SK-N-SH (cell line): ENCODE data around the gene MGAT4A. TPM values are rescaled to one million over a fixed set of nuclear protein-coding genes. Genes with fewer than 3 reads are reported as not detected.

ENCODE experiments used
- CTCF ChIA-PET: fragments of 300-600, 350-600 bp; formaldehyde crosslinking; extraction: SDS; loops from one replicate; lab custom pipeline; 2021; lab: Yijun Ruan, JAX
- POLR2A ChIA-PET: fragments of 350-600 bp; sonication (Branson Sonifier 250); formaldehyde crosslinking; extraction: SDS; loops from one replicate; lab custom pipeline; 2020; ENCODE audit warnings: antibody characterized with exemption, inconsistent platforms; lab: Yijun Ruan, JAX
- DNase-seq: peaks from one replicate; pipeline ENCODE4 v3.0.0; 2012
- H2AFZ ChIP-seq: fragments of 200-600 bp; sonication (generic); 2 replicates; pipeline ENCODE4 v1.8.1; 2016; ENCODE audit warnings: antibody characterized with exemption, mild to moderate bottlenecking, low read depth
- H3F3A ChIP-seq: fragments of 200-600 bp; sonication (generic); replicated peaks from 2 replicates; pipeline ENCODE3; 2016; ENCODE audit warnings: antibody characterized with exemption, mild to moderate bottlenecking; ENCODE audit not compliant: insufficient read depth
- H3K27ac ChIP-seq, 2 experiments: fragments of 200-500 bp in 1 of 2; fragments of 200-600 bp in 1 of 2; sonication (Bioruptor generic) in 1 of 2; sonication (generic), shearing (Covaris generic) in 1 of 2; 2 replicates each; pipeline versions ENCODE4 v1.5.1 to v1.6.1; 2014 to 2016; ENCODE audit warnings: low read depth in 2 of 2, inconsistent platforms in 1 of 2, low read length in 1 of 2, mild to moderate bottlenecking in 1 of 2, mixed read lengths in 1 of 2
- H3K27me3 ChIP-seq: fragments of 200-600 bp; sonication (generic), shearing (Covaris generic); 2 replicates; pipeline ENCODE4 v1.6.1; 2016; ENCODE audit warnings: mixed run types; ENCODE audit not compliant: insufficient read depth
- H3K36me3 ChIP-seq, 2 experiments: fragments of 200-500 bp in 1 of 2; fragments of 200-600 bp in 1 of 2; sonication (Bioruptor generic) in 1 of 2; sonication (generic) in 1 of 2; replicated peaks in 1 of 2; 2 replicates each; pipeline versions ENCODE3 to v1.5.1; 2014 to 2016; ENCODE audit warnings: low read length in 1 of 2, mild to moderate bottlenecking in 1 of 2; ENCODE audit not compliant: insufficient read depth in 2 of 2, control insufficient read depth in 1 of 2
- H3K4me1 ChIP-seq, 2 experiments: fragments of 200-500 bp in 1 of 2; fragments of 200-600 bp in 1 of 2; sonication (Bioruptor generic) in 1 of 2; sonication (generic), shearing (Covaris generic) in 1 of 2; 2 replicates each; pipeline versions ENCODE4 v1.5.1 to v1.6.1; 2014 to 2016; ENCODE audit warnings: low read depth in 1 of 2, low read length in 1 of 2, mixed run types in 1 of 2; ENCODE audit not compliant: insufficient read depth in 2 of 2, control insufficient read depth in 1 of 2
- H3K4me2 ChIP-seq: fragments of 200-600 bp; sonication (generic), shearing (Covaris generic); 2 replicates; pipeline ENCODE4 v1.6.1; 2017; ENCODE audit warnings: mixed run types
- H3K4me3 ChIP-seq, 2 experiments: fragments of 200-500 bp in 1 of 2; fragments of 200-600 bp in 1 of 2; sonication (Bioruptor generic) in 1 of 2; sonication (generic), shearing (Covaris generic) in 1 of 2; 2 replicates each; pipeline versions ENCODE4 v1.5.1 to v1.8.1; 2014 to 2016; ENCODE audit warnings: low read depth in 2 of 2, inconsistent platforms in 1 of 2, low read length in 1 of 2, mild to moderate bottlenecking in 1 of 2, mixed read lengths in 1 of 2, moderate library complexity in 1 of 2
- H3K79me2 ChIP-seq: fragments of 200-600 bp; sonication (generic); 2 replicates; pipeline ENCODE4 v1.8.1; 2017; ENCODE audit warnings: mild to moderate bottlenecking; ENCODE audit not compliant: insufficient read depth
- H3K9ac ChIP-seq: fragments of 200-600 bp; sonication (generic); 2 replicates; pipeline ENCODE4 v1.6.1; 2017; ENCODE audit warnings: mixed run types
- H3K9me2 ChIP-seq: fragments of 200-600 bp; sonication (generic); 2 replicates; pipeline ENCODE4 v1.6.1; 2017; ENCODE audit warnings: mixed run types
- H3K9me3 ChIP-seq: fragments of 200-600 bp; sonication (generic); 2 replicates; pipeline ENCODE4 v1.6.1; 2017; ENCODE audit warnings: mixed run types, mild to moderate bottlenecking, moderate library complexity
- H4K20me1 ChIP-seq: fragments of 200-600 bp; sonication (generic); 2 replicates; pipeline ENCODE4 v1.6.1; 2017; ENCODE audit warnings: mild to moderate bottlenecking, mixed run types; ENCODE audit not compliant: insufficient read depth
- EP300 ChIP-seq, 2 experiments: IDR thresholded peaks; 2 replicates each; pipeline versions ENCODE4 v1.4.0 to v1.6.1; 2012; ENCODE audit warnings: borderline replicate concordance in 1 of 2, low read depth in 1 of 2, low read length in 1 of 2
- FOSL2 ChIP-seq: IDR thresholded peaks from 2 replicates; pipeline ENCODE4 v1.4.0; 2012; ENCODE audit warnings: low read depth, mild to moderate bottlenecking, moderate library complexity, borderline replicate concordance
- GABPA ChIP-seq: IDR thresholded peaks from 2 replicates; pipeline ENCODE4 v1.4.0; 2012; ENCODE audit warnings: low read depth, mild to moderate bottlenecking
- JUND ChIP-seq: IDR thresholded peaks from 2 replicates; pipeline ENCODE4 v1.4.0; 2012
- NFIC ChIP-seq: IDR thresholded peaks from 2 replicates; pipeline ENCODE4 v1.4.0; 2012; ENCODE audit warnings: borderline replicate concordance
- NRF1 ChIP-seq: IDR thresholded peaks from 2 replicates; pipeline ENCODE4 v1.6.1; 2012; ENCODE audit warnings: low read depth, mild to moderate bottlenecking, low read length
- POLR2AphosphoS5 ChIP-seq: IDR thresholded peaks from 2 replicates; pipeline ENCODE4 v1.6.1; 2012; ENCODE audit warnings: low read depth, low read length
- RCOR1 ChIP-seq: fragments of 150-350 bp; IDR thresholded peaks from 2 replicates; pipeline ENCODE4 v1.6.1; 2017; ENCODE audit warnings: antibody characterized with exemption, low read length
- RFX5 ChIP-seq: IDR thresholded peaks from 2 replicates; pipeline ENCODE4 v1.6.1; 2012; ENCODE audit warnings: mild to moderate bottlenecking, improper control_type of control experiment, low read length
- SMC3 ChIP-seq: IDR thresholded peaks from 2 replicates; pipeline ENCODE4 v1.6.1; 2012; ENCODE audit warnings: low read depth, low read length, improper control_type of control experiment
- YY1 ChIP-seq: IDR thresholded peaks from 2 replicates; pipeline ENCODE4 v1.4.0; 2012; ENCODE audit warnings: low read depth, mild to moderate bottlenecking
- WGBS: methylation state at CpG from one replicate; pipeline ENCODE4 v1.1.6; 2017; ENCODE audit warnings: low lambda C conversion rate; 5-methylcytosine and 5-hydroxymethylcytosine counted together
- polyA plus RNA-seq, 3 experiments: library from polyadenylated mRNA; depleted of rRNA; stranded (reverse); fragments of >200 nt; gene quantifications; 2 replicates each; pipeline ENCODE4 v1.2.3, GENCODE V29; 2012
- TF ChIP-seq, protein P1 (sequence below): IDR thresholded peaks from 2 replicates; pipeline ENCODE4 v1.6.1; 2012; ENCODE audit warnings: mild to moderate bottlenecking, low read depth, low read length, moderate library complexity
- TF ChIP-seq, protein P2 (sequence below): fragments of 150-350 bp; IDR thresholded peaks from 2 replicates; pipeline ENCODE4 v1.6.1; 2016; ENCODE audit warnings: mild to moderate bottlenecking, low read depth, low read length
- TF ChIP-seq, protein P3 (sequence below): IDR thresholded peaks from 2 replicates; pipeline ENCODE4 v1.4.0; 2012; ENCODE audit warnings: low read depth, borderline replicate concordance

MGAT4A gene
- polyA plus RNA-seq, 1 of the 3 experiments (the other 2 are of a cell fraction), result 0.07 TPM

DNA sequence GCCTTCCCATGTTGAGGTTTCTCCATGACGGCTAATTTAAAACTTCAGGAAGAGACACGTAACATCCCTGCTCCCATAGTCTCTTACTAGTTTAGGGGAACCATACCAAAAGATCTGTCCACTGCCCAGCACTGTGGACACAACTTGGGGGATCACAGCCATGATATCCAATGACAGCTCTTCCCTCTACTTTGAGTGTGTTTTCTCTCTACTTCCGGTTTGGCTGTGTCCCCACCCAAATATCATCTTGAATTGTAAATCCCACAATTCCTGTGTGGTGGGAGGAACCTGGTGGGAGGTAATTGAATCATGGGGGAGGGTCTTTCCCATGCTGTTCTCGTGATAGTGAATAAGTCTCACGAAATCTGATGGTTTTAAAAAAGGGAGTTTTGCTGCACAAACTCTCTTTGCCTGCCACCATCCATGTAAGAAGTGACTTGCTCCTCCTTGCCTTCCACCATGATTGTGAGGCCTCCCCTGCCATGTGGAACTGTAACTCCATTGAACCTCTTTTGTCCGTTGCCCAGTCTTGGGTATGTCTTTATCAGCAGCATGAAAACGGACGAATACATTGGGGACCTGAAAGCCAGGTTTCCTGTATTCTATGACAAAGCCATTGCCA is 1.6 kb upstream of the MGAT4A start (continued):
- TF ChIP-seq, protein P1, sequence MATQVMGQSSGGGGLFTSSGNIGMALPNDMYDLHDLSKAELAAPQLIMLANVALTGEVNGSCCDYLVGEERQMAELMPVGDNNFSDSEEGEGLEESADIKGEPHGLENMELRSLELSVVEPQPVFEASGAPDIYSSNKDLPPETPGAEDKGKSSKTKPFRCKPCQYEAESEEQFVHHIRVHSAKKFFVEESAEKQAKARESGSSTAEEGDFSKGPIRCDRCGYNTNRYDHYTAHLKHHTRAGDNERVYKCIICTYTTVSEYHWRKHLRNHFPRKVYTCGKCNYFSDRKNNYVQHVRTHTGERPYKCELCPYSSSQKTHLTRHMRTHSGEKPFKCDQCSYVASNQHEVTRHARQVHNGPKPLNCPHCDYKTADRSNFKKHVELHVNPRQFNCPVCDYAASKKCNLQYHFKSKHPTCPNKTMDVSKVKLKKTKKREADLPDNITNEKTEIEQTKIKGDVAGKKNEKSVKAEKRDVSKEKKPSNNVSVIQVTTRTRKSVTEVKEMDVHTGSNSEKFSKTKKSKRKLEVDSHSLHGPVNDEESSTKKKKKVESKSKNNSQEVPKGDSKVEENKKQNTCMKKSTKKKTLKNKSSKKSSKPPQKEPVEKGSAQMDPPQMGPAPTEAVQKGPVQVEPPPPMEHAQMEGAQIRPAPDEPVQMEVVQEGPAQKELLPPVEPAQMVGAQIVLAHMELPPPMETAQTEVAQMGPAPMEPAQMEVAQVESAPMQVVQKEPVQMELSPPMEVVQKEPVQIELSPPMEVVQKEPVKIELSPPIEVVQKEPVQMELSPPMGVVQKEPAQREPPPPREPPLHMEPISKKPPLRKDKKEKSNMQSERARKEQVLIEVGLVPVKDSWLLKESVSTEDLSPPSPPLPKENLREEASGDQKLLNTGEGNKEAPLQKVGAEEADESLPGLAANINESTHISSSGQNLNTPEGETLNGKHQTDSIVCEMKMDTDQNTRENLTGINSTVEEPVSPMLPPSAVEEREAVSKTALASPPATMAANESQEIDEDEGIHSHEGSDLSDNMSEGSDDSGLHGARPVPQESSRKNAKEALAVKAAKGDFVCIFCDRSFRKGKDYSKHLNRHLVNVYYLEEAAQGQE, result no peak
- TF ChIP-seq EP300 (IDR thresholded peaks at IDR 0.05; ENCODE audit: borderline replicate concordance in 1 of 2, low read depth in 1 of 2, low read length in 1 of 2) (no peak), JUND (no peak), RCOR1 (no peak), POLR2AphosphoS5 (no peak)
- TF ChIP-seq, protein P2, sequence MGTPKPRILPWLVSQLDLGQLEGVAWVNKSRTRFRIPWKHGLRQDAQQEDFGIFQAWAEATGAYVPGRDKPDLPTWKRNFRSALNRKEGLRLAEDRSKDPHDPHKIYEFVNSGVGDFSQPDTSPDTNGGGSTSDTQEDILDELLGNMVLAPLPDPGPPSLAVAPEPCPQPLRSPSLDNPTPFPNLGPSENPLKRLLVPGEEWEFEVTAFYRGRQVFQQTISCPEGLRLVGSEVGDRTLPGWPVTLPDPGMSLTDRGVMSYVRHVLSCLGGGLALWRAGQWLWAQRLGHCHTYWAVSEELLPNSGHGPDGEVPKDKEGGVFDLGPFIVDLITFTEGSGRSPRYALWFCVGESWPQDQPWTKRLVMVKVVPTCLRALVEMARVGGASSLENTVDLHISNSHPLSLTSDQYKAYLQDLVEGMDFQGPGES, result no peak

DNA sequence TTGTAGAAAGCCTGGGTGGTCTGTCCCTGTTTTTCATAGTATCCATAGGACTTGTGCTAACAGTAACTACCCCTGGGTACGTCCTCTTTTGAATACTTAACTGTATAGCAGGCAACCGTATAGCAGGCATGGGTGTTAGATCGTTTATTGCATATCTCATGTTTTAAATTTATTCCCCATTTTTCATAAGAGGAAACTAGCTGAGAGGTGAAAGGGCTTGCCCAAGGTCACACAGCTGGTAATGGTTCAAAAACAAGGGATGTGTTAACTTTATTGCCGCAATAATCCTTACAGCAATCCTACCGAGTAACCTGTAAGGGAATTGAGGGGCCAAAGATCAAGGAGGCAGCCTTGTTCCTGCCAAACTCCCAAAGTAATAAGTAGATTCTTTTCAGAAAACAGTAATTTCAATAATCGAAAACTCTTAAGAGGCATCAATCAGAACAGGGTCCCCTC is 990 bp upstream of the MGAT4A start:
- no peaks in the 10 kb centered on the region for H4K20me1 ChIP-seq
- no peaks in the 10 kb centered on the region for H3K9me3 ChIP-seq
- POLR2A ChIA-PET, result interaction anchor here (1.5 kb wide), 1 partner anchor 25 kb away, joined by 4 read pairs; no protein-coding TSS in a partner anchor
- H3K9me2 ChIP-seq, result no peaks in the 10 kb centered on the region
- no peaks in the 10 kb centered on the region for H3K36me3 ChIP-seq
- peaks cover 29% of the 10 kb centered on the region for H3K27me3 ChIP-seq
- TF ChIP-seq FOSL2 (no peak), GABPA (no peak), YY1 (no peak), NRF1 (no peak), RFX5 (no peak), NFIC (no peak), SMC3 (no peak)
- TF ChIP-seq, protein P3, sequence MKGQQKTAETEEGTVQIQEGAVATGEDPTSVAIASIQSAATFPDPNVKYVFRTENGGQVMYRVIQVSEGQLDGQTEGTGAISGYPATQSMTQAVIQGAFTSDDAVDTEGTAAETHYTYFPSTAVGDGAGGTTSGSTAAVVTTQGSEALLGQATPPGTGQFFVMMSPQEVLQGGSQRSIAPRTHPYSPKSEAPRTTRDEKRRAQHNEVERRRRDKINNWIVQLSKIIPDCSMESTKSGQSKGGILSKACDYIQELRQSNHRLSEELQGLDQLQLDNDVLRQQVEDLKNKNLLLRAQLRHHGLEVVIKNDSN, result no peak
- TF ChIP-seq, all 33 proteins: peak for 0
- CTCF ChIA-PET, result interaction anchor here (1.0 kb wide), 1 partner anchor 90 kb away, joined by 3 read pairs; no protein-coding TSS in a partner anchor
- peak overlapping the region; percentile 79 for H3K4me2 ChIP-seq
- H3K4me3 ChIP-seq, result peak overlapping the region; percentile 57 to 60
- no peak overlapping the region for H3K27ac ChIP-seq
- peaks cover 5% of the 10 kb centered on the region in 2 experiments; a peak in 3 of 4 replicates for H3K4me1 ChIP-seq
- H3F3A ChIP-seq, result no peaks in the 10 kb centered on the region
- H2AFZ ChIP-seq, result peak overlapping the region; percentile 65; the same call in 1 of the 2 replicates
- no peak for DNase-seq
- 77% methylated on average over 6 of the region's 6 CpGs for WGBS
- H3K9ac ChIP-seq, result no peak overlapping the region
- H3K79me2 ChIP-seq, result no peaks in the 10 kb centered on the region
